LHCN-M2 (cell line): ENCODE results near the gene GALNT9. TPM values are rescaled to one million over a fixed set of nuclear protein-coding genes. Genes with fewer than 3 reads are reported as not detected.

Source experiments
- DNase-seq: peaks from one replicate; pipeline ENCODE4 v3.0.0-alpha.2; 2012; ENCODE audit warnings: low read depth
- total RNA-seq: library from RNA; depleted of rRNA; stranded (reverse); fragments of >200 nt; gene quantifications from 2 replicates; pipeline ENCODE4 v1.2.3, GENCODE V29; 2014; rRNA removed

GALNT9 gene
- total RNA-seq, 1 experiment from 2014 or later = 0.63 TPM

DNA sequence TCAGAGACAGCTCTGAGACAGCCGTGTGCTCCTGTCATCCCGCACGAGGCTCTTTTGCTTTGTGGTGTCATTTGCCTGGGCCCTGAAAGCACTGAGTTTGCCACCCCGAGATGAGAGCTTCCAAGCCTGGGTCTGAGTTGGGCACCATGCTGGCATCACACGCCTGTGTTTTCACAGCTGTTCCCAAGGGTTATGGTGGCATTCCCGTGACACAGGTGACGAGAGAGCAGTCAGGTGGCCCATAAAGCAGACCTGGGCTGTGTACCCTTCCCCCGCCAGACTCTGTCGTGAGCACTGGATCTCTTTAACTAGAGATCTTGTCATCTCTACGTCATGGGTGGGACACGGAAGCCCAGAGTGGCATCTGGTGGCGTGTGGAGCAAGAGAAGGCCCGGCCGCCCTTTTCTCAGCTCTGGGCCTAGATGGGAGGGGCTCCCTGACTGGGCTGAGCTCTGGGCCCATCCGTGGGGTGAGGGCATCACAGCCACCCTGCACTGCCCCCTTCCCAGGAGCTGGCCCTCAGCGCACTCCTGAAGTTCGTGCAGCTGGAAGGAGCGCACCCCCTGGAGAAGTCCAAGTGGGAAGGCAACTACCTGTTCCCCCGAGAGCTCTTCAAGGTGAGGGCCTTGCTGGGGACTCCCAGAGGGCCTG is 182.5 kb downstream of the GALNT9 start:
- no peak for DNase-seq

Other genes starting within 250 kb of the GALNT9 start
- 5.6 and 7.5 TPM in 2 replicates for gene DDX51, start 185.3 kb downstream of the GALNT9 start, total RNA-seq
- 22.8 and 25.5 TPM in 2 replicates for gene NOC4L, start 185.1 kb downstream of the GALNT9 start, total RNA-seq
- gene FBRSL1, start 160.6 kb upstream of the GALNT9 start, total RNA-seq = 6.1 and 12.0 TPM in 2 replicates